ENCODE measurements around the gene IQUB. TPM values are rescaled to one million over a fixed set of nuclear protein-coding genes. Genes with fewer than 3 reads are reported as not detected.

IQUB gene
- total RNA-seq, 1 donor from 2014 or later = 0.37 TPM

GRCh38 chr7:123573896-123574467 is 39.6 kb upstream of the IQUB start:
- no peaks in the 10 kb centered on the region for H3K36me3 Mint-ChIP-seq (ENCODE audit: low read depth)
- H3K9me3 Mint-ChIP-seq (ENCODE audit: low read depth) = no peaks in the 10 kb centered on the region
- H3K4me1 Mint-ChIP-seq (ENCODE audit: low read depth) = no peaks in the 10 kb centered on the region
- no peak overlapping the region for H3K4me3 Mint-ChIP-seq (ENCODE audit: unreplicated experiment)
- H3K27ac Mint-ChIP-seq (ENCODE audit: unreplicated experiment) = no peak overlapping the region
- peaks cover 9% of the 10 kb centered on the region for H3K27me3 Mint-ChIP-seq (ENCODE audit: low read depth)
- TF ChIP-seq CTCF (IDR thresholded peaks at IDR 0.05) = no peak
- DNase-seq (ENCODE audit: low spot score) = no peak

GRCh38 chr7:123573341-123573740 is 38.9 kb upstream of the IQUB start:
- no peak overlapping the region for H3K4me3 Mint-ChIP-seq (ENCODE audit: unreplicated experiment)
- no peaks in the 10 kb centered on the region for H3K36me3 Mint-ChIP-seq (ENCODE audit: low read depth)
- H3K27me3 Mint-ChIP-seq (ENCODE audit: low read depth) = peaks cover 7% of the 10 kb centered on the region
- H3K4me1 Mint-ChIP-seq (ENCODE audit: low read depth) = no peaks in the 10 kb centered on the region
- H3K9me3 Mint-ChIP-seq (ENCODE audit: low read depth) = no peaks in the 10 kb centered on the region
- DNase-seq (ENCODE audit: low spot score) = no peak
- TF ChIP-seq CTCF (IDR thresholded peaks at IDR 0.05) = no peak
- no peak overlapping the region for H3K27ac Mint-ChIP-seq (ENCODE audit: unreplicated experiment)

GRCh38 chr7:123571684-123572083 is 37.3 kb upstream of the IQUB start:
- no peaks in the 10 kb centered on the region for H3K9me3 Mint-ChIP-seq (ENCODE audit: low read depth)
- H3K4me3 Mint-ChIP-seq (ENCODE audit: unreplicated experiment) = no peak overlapping the region
- no peak for DNase-seq (ENCODE audit: low spot score)
- TF ChIP-seq CTCF (IDR thresholded peaks at IDR 0.05) = no peak
- H3K36me3 Mint-ChIP-seq (ENCODE audit: low read depth) = no peaks in the 10 kb centered on the region
- H3K27ac Mint-ChIP-seq (ENCODE audit: unreplicated experiment) = no peak overlapping the region
- H3K27me3 Mint-ChIP-seq (ENCODE audit: low read depth) = peaks cover under 1% of the 10 kb centered on the region
- H3K4me1 Mint-ChIP-seq (ENCODE audit: low read depth) = no peaks in the 10 kb centered on the region

GRCh38 chr7:123571187-123571586 is 36.8 kb upstream of the IQUB start:
- no peak for DNase-seq (ENCODE audit: low spot score)
- H3K36me3 Mint-ChIP-seq (ENCODE audit: low read depth) = no peaks in the 10 kb centered on the region
- H3K27ac Mint-ChIP-seq (ENCODE audit: unreplicated experiment) = no peak overlapping the region
- no peaks in the 10 kb centered on the region for H3K4me1 Mint-ChIP-seq (ENCODE audit: low read depth)
- no peaks in the 10 kb centered on the region for H3K27me3 Mint-ChIP-seq (ENCODE audit: low read depth)
- no peak overlapping the region for H3K4me3 Mint-ChIP-seq (ENCODE audit: unreplicated experiment)
- H3K9me3 Mint-ChIP-seq (ENCODE audit: low read depth) = no peaks in the 10 kb centered on the region
- TF ChIP-seq CTCF (IDR thresholded peaks at IDR 0.05) = no peak

GRCh38 chr7:123570390-123571182 is 36.2 kb upstream of the IQUB start:
- no peaks in the 10 kb centered on the region for H3K36me3 Mint-ChIP-seq (ENCODE audit: low read depth)
- H3K4me3 Mint-ChIP-seq (ENCODE audit: unreplicated experiment) = no peak overlapping the region
- no peak for TF ChIP-seq CTCF (IDR thresholded peaks at IDR 0.05)
- H3K27me3 Mint-ChIP-seq (ENCODE audit: low read depth) = no peaks in the 10 kb centered on the region
- no peaks in the 10 kb centered on the region for H3K9me3 Mint-ChIP-seq (ENCODE audit: low read depth)
- H3K27ac Mint-ChIP-seq (ENCODE audit: unreplicated experiment) = no peak overlapping the region
- no peak for DNase-seq (ENCODE audit: low spot score)
- no peaks in the 10 kb centered on the region for H3K4me1 Mint-ChIP-seq (ENCODE audit: low read depth)

All from chondrocyte (in vitro differentiated cells).